ENCODE data around the gene CDKN2A.

The CDKN2A gene

GRCh38 chr9:22033012-22033630 lies 38.9 kb upstream of the CDKN2A start:
- no peak for TF ChIP-seq REST (IDR thresholded peaks at IDR 0.05; ENCODE audit: insufficient read depth in 1 of 2, low read depth in 2 of 2, low read length in 2 of 2)
- no peak for TF ChIP-seq SIN3A (IDR thresholded peaks at IDR 0.05; ENCODE audit: borderline replicate concordance, insufficient read depth, low read length)
- TF ChIP-seq FOXP2 (optimal IDR thresholded peaks at IDR 0.05; ENCODE audit: borderline replicate concordance, extremely low read depth, extremely low read length, insufficient read depth), result no peak
- no peak for TF ChIP-seq TAF1 (IDR thresholded peaks at IDR 0.05; ENCODE audit: borderline replicate concordance, insufficient read depth, low read length)
- no peak for TF ChIP-seq POLR2AphosphoS5 (IDR thresholded peaks at IDR 0.05; ENCODE audit: low read depth, low read length)

GRCh38 chr9:22031655-22032411 lies 37.6 kb upstream of the CDKN2A start:
- TF ChIP-seq FOXP2 (optimal IDR thresholded peaks at IDR 0.05; ENCODE audit: borderline replicate concordance, extremely low read depth, extremely low read length, insufficient read depth) (no peak), SIN3A (IDR thresholded peaks at IDR 0.05; ENCODE audit: borderline replicate concordance, insufficient read depth, low read length) (no peak), POLR2AphosphoS5 (IDR thresholded peaks at IDR 0.05; ENCODE audit: low read depth, low read length) (no peak), TAF1 (IDR thresholded peaks at IDR 0.05; ENCODE audit: borderline replicate concordance, insufficient read depth, low read length) (no peak), REST (IDR thresholded peaks at IDR 0.05; ENCODE audit: insufficient read depth in 1 of 2, low read depth in 2 of 2, low read length in 2 of 2) (no peak)

- TF ChIP-seq TAF1 (IDR thresholded peaks at IDR 0.05; ENCODE audit: borderline replicate concordance, insufficient read depth, low read length), result no peak
- no peak for TF ChIP-seq REST (IDR thresholded peaks at IDR 0.05; ENCODE audit: insufficient read depth in 1 of 2, low read depth in 2 of 2, low read length in 2 of 2)
- TF ChIP-seq SIN3A (IDR thresholded peaks at IDR 0.05; ENCODE audit: borderline replicate concordance, insufficient read depth, low read length), result no peak
- TF ChIP-seq POLR2AphosphoS5 (IDR thresholded peaks at IDR 0.05; ENCODE audit: low read depth, low read length), result no peak
- no peak for TF ChIP-seq FOXP2 (optimal IDR thresholded peaks at IDR 0.05; ENCODE audit: borderline replicate concordance, extremely low read depth, extremely low read length, insufficient read depth)
Measured at GRCh38 chr9:22030101-22030598, 36.0 kb upstream of the CDKN2A start.

GRCh38 chr9:22029231-22029630 lies 35.0 kb upstream of the CDKN2A start:
- no peak for TF ChIP-seq TAF1 (IDR thresholded peaks at IDR 0.05; ENCODE audit: borderline replicate concordance, insufficient read depth, low read length)
- no peak for TF ChIP-seq REST (IDR thresholded peaks at IDR 0.05; ENCODE audit: insufficient read depth in 1 of 2, low read depth in 2 of 2, low read length in 2 of 2)
- TF ChIP-seq FOXP2 (optimal IDR thresholded peaks at IDR 0.05; ENCODE audit: borderline replicate concordance, extremely low read depth, extremely low read length, insufficient read depth), result no peak
- TF ChIP-seq POLR2AphosphoS5 (IDR thresholded peaks at IDR 0.05; ENCODE audit: low read depth, low read length), result no peak
- TF ChIP-seq SIN3A (IDR thresholded peaks at IDR 0.05; ENCODE audit: borderline replicate concordance, insufficient read depth, low read length), result no peak

Data from PFSK-1 (cell line).